H1 (cell line): ENCODE measurements around the gene DNASE1L1. TPM values are rescaled to one million over a fixed set of nuclear protein-coding genes. Genes with fewer than 3 reads are reported as not detected.
A peak's percentile ranks its signal among the peaks of the same experiment; 100 is the strongest.

Experiments used
- CHD7 ChIP-seq: fragments of 300-600 bp; sonication (generic); IDR thresholded peaks from 2 replicates; pipeline ENCODE4 v1.7.1; 2012; ENCODE audit warnings: low read length, moderate library complexity, mild to moderate bottlenecking, inconsistent platforms; ENCODE audit not compliant: insufficient replicate concordance
- HDAC2 ChIP-seq, 2 experiments: fragments of 300-600 bp in 1 of 2; sonication (generic) in 1 of 2; IDR thresholded peaks; 2 replicates each; pipeline ENCODE4 v1.6.1; 2011 to 2012; ENCODE audit warnings: low read depth in 2 of 2, low read length in 2 of 2, mild to moderate bottlenecking in 2 of 2, moderate library complexity in 2 of 2, borderline replicate concordance in 1 of 2, inconsistent platforms in 1 of 2
- JUN ChIP-seq: IDR thresholded peaks from 2 replicates; pipeline ENCODE4 v1.6.1; 2011; ENCODE audit warnings: low read depth, mild to moderate bottlenecking, improper control_type of control experiment, low read length
- KDM1A ChIP-seq: fragments of 200-600, 300-600 bp; sonication (generic); IDR thresholded peaks from 2 replicates; pipeline ENCODE4 v1.7.1; 2016; ENCODE audit warnings: mild to moderate bottlenecking, low read length, borderline replicate concordance
- MAX ChIP-seq: IDR thresholded peaks from 2 replicates; pipeline ENCODE4 v1.6.1; 2012; ENCODE audit warnings: inconsistent platforms
- PHF8 ChIP-seq: fragments of 200-600 bp; sonication (generic); conservative IDR thresholded peaks from 2 replicates; pipeline ENCODE4 v1.7.1; 2012; ENCODE audit warnings: low read depth, mild to moderate bottlenecking, inconsistent platforms, low read length, moderate library complexity
- SAP30 ChIP-seq: fragments of 300-600 bp; sonication (generic); IDR thresholded peaks from 2 replicates; pipeline ENCODE4 v1.7.1; 2012; ENCODE audit warnings: low read length, moderate library complexity, mild to moderate bottlenecking, inconsistent platforms; ENCODE audit not compliant: insufficient read depth, insufficient replicate concordance
- SP4 ChIP-seq: IDR thresholded peaks from 2 replicates; pipeline ENCODE4 v1.6.1; 2012; ENCODE audit warnings: low read length, inconsistent platforms
- SRF ChIP-seq: IDR thresholded peaks from 2 replicates; pipeline ENCODE4 v1.6.1; 2011; ENCODE audit warnings: mild to moderate bottlenecking, low read depth, low read length, moderate library complexity
- polyA plus RNA-seq, 7 experiments: library from polyadenylated mRNA; depleted of rRNA in 3 of 7; stranded (reverse) in 5 of 7; unstranded in 2 of 7; fragments of >200 nt in 5 of 7; fragments of 200-250 nt in 2 of 7; gene quantifications; 1 replicate in 5 of 7; 2 replicates in 1 of 7; 4 replicates in 1 of 7; pipeline versions ENCODE4 v1.2.1 to v1.2.3, GENCODE V29; 2011 to 2013; ENCODE audit warnings: missing spikeins in 2 of 7, mixed read lengths in 2 of 7
- total RNA-seq: library from RNA; stranded (reverse); fragmentation: NEBNext Ultra II Directional; extraction: Animal tissue kit (Norgen Biotek cat#: 25700); gene quantifications from 2 replicates; pipeline ENCODE4 v1.2.1, GENCODE V29; 2021

DNASE1L1 gene
- total and polyA plus RNA-seq, 2 of the 8 experiments (the other 6 are each of a cell fraction or from before 2014, with no cell fraction given) = 8.7 to 30.0 TPM

GRCh38 chrX:154396973-154397887 lies 11.8 kb downstream of the DNASE1L1 start (continued):
- TF ChIP-seq CHD7 (no peak), MAX (0 out of 2 replicates have a peak, but pooled peaks have one; percentile 1), JUN (no peak), SP4 (no peak), HDAC2 (IDR thresholded peaks at IDR 0.05; ENCODE audit: borderline replicate concordance in 1 of 2, low read depth in 2 of 2, low read length in 2 of 2) (no peak), KDM1A (no peak), SAP30 (no peak), PHF8 (peak; percentile 40), SRF (no peak)
